NCI-H1092 treated with DMSO at 0.1 percent for 48 hours (cell line): ENCODE data around the gene DUSP1.
"Not testable (repeated sequence)": the region's sequence is repeated elsewhere in the genome, so short reads cannot be mapped to it uniquely, and the experiment has no call there.

Experiments
- DNase-seq: peaks from one replicate; lab custom pipeline; 2025; lab: John Stamatoyannopoulos, UW

The DUSP1 gene

GRCh38 chr5:172796306-172796705 lies 25.3 kb upstream of the DUSP1 start:
- no peak for DNase-seq

- DNase-seq = no peak
Measured at GRCh38 chr5:172795318-172795977, 24.5 kb upstream of the DUSP1 start.

DNA sequence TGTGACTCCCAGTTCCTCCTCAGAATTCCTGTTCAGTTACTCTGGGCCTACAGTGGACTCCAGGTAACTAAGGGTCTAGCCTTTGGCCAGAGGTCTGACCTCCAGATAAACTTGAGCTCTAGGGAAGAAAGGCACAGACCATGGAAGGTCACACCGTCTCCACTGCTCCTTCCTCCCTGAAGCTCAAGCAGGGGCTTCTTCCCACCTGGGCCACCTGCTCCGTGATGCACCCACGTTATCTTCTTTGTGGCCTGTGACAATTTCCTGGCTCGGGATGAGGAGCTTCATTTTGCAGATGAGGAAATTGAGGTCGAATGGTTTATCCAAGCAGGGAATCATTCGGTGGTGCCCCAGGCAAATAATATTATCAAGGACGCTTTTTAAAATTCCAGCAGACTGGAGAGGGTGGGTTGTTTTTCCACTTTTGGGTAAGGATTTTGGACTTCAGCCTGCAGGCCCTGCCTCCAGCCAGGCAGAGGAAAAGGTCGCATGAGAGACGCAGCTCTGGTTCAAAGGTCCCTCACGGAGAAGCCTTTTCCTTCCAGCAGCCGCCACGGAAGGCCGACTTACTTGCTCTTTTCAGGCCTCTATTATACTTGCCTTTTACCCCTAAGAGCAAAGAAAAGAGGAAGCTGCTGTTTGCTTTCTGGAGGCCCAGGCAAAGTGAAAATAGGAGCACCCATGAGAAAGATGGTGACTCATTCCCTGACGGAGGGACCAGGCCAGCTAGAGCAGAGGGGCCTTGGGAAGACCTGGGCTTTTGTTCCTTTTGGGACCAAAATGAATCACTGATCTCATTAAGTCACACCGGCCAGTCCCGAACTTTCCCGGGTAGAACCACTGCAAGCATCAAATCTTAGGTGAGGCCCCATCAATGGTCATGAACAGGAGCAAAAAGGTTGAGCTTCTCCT lies 22.8 kb upstream of the DUSP1 start:
- DNase-seq = no peak

- no peak for DNase-seq
Measured at GRCh38 chr5:172792701-172793570, 21.9 kb upstream of the DUSP1 start.

GRCh38 chr5:172791726-172792445 lies 20.9 kb upstream of the DUSP1 start:
- no peak for DNase-seq

DNA sequence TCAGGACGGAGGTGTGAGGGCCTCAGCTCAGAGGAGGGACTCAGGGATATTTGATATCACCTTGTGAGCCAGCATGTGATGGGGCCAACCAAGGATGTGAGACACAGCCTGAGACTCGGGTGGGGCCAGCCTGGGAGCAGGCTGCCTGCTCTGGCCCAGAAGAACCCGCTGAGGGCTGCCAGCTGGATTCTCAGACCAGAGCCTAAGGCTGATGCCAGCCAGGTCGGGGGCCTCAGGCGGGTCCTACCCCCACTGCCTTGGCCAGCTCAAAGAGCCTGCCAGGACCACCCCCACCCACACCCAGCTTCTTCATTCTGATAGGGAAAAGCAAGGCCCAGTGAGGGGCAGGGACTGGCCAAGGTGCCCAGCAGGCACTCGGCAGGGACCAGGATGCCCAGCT lies 20.3 kb upstream of the DUSP1 start:
- no peak for DNase-seq

- DNase-seq = no peak
Measured at GRCh38 chr5:172790496-172790889, 19.5 kb upstream of the DUSP1 start.

DNA sequence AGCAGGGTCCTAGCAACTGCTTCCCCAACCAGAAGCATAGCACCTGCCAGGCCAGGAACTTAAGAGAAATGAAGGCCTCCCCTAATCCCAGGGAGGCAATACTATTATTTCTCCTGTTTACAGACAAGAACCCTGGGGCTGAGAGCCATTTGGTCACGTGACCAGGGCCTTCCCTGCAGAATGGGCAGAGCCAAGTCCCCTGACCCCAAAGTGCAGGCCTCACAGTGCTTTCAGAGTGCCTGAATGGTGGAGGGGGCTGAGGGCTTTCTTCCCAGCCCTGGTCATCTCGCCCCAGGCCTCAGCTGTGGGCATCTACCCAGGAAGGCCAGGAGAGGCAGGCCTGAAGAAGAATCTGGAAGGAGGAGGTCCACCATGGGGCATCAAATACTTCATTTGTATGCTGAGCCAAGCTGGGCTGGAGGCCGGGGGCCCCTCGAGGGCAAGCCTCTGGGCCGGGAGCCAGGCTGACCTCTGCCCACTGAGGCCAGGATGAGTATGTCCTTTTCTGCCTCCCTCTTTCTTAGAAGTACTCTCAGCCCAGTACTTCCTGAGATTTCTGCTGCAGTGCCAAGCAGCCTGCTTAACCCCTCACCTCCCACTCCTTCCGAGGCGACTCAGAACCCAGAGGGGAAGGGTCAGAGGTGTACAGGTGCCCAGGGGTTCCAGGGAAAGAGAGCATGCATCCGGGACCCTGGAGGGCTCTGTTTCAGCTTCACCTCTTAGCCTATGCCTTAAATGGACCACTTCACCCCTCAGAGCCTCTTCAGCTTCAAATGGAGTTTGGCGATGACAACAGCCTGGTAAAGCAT lies 18.9 kb upstream of the DUSP1 start:
- no peak for DNase-seq

DNA sequence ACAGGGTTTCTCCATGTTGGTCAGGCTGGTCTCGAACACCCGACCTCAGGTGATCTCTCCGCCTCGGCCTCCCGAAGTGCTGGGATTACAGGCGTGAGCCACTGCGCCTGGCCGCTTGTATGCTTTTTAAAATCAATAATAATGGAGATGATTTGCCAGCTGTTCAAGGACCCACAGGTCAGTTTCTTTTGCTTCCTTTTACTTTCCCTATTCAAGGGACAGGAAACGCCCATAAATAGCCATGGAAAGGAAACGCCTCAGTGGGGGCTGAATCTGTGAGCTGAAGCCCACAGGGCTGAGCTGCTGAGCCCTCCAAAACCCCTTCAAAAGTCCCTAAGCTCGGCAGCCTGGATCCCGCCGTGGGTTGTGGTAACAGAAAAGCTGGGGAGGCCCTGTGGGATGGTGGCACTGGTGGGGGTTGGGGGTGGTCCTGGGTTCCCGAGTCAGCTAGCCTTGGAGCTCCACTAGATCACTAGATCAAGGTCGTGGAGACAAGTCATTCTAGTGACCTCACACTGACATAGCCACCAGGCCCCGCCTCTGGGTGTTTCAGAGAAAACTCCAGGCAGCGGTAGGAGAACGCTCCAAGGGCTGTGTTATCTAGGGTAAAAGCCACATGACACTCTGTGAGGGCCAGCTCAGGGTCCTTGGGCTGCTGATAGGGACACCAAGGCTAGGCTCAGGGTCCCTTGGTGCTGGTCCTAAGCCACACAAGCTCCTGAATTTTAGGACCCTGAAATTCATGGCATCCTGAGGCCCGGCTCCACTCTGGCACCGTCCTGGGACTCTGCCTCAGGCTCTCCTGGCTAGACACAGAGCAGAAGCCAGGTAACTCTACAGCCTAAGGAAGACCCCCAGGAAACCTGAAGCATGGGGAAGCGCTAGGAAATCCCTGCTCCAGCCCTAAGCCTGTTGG lies 18.0 kb upstream of the DUSP1 start:
- DNase-seq = no peak

DNA sequence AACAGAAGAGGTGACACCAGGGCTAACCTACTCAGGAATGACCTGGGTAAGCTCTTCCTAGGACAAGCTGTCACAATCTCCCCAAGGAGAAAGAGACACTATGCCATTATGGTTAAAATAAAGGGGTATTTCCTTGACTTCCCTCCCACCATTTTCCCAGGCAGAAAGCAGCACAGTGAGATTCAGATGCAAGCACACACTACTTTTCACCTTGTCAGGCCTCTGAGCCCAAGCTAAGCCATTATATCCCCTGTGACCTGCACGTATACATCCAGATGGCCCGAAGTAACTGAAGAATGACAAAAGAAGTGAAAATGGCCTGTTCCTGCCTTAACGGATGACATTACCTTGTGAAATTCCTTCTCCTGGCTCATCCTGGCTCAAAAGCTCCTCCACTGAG lies 16.5 kb upstream of the DUSP1 start:
- not testable (repeated sequence) for DNase-seq

DNA sequence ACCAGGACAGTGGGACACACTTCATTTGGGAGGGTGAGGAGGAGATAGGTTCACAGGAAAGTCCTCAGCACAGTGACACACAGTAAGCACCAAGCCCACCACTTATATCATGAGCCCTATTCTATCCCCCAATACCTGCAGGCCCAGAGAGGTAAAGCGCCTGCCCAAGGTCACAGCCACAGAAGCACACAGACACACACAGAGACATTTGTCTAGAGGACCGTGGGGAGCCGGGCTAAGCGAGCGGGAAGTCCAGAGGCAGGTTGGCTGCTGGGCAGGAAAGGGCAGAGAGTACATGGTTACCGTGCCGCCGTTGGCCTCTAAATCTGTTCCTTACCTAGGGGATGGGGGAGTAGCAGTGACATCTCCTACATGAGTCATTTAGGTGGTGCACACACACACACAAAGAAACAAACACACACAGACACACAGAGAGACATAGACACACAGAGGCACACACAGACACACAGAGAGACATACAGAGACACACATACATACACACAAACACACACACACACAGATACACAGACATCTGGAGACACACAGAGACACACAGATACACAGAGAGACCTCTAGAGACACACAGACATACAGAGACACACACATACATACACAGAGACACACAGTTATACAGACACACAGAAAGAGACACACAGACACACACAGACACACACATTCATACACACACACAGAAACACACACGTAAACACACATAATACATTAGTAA lies 15.9 kb upstream of the DUSP1 start:
- no peak for DNase-seq

- no peak for DNase-seq
Measured at GRCh38 chr5:172785429-172786088, 14.6 kb upstream of the DUSP1 start.

- DNase-seq = not testable (repeated sequence)
Measured at GRCh38 chr5:172784162-172784561, 13.2 kb upstream of the DUSP1 start.

- DNase-seq = not testable (repeated sequence)
Measured at GRCh38 chr5:172783319-172783718, 12.3 kb upstream of the DUSP1 start.

DNA sequence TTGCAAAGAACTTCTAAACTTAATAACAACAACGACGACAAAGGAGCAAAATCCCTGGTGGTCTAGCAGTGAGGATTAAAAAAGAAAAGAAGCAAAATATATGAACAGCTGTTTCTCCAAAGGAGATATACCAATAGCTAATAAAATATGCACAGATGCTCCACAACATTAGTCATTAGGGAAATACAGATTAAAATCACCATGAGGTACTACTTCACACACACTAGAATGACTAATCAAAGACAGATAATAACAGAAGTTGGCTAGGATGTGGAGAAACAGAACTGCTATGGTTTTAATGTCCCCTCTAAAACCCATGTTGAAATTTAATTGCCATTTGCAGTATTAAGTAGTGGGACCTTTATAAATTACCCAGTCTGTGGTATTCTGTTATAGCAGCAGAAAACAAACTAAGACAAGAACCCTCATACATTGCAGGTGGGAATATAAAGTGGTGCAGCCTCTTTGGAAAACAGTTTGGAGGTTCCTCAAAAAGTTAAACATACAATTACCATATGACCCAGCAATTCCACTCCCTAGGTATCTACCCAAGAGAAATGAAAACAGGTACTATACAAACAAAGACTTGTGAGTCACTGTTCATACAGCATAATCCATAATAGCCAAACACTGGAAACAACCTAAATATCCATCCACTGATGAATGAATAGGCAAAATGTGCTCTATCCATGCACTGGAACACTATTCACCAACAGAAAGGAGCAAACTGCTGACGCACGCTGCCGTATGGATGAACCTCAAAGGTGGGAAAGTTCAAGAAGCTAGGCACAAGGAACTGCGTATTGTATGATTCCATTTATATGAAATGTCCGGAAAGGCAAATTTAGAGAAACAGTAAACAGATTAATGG lies 11.4 kb upstream of the DUSP1 start:
- no peak for DNase-seq

GRCh38 chr5:172779691-172780341 lies 8.8 kb upstream of the DUSP1 start:
- no peak for DNase-seq
